Psoas muscle (tissue), 8 donors: ENCODE results near the gene RDH13. TPM values are rescaled to one million over a fixed set of nuclear protein-coding genes. Genes with fewer than 3 reads are reported as not detected.
A peak's percentile ranks its signal among the peaks of the same experiment; 100 is the strongest.

Experiments used
- ATAC-seq, 4 donors: fragments of 200-7000 bp; cut with Tn5 transposase; one replicate each; pipeline ENCODE4 v1.9.1; 2020; ENCODE audit warnings: moderate library complexity in 3 of 4, mild to moderate bottlenecking in 2 of 4
- DNase-seq, 2 donors: peaks; one replicate each; pipeline ENCODE4 v3.0.0-alpha.2; 2020
- H3K27ac ChIP-seq: fragments of 200-600 bp; one replicate; pipeline ENCODE4 v1.8.0; 2022
- H3K27me3 ChIP-seq, 3 donors: fragments of 200-600 bp in 1 of 3; one replicate each; pipeline versions ENCODE4 v1.6.1 to v1.8.0; 2013 to 2022; ENCODE audit warnings: low read length in 2 of 3, mild to moderate bottlenecking in 2 of 3, moderate library complexity in 1 of 3; ENCODE audit not compliant: insufficient read depth in 3 of 3
- H3K36me3 ChIP-seq, 2 donors: fragments of 200-600 bp in 1 of 2; one replicate each; pipeline versions ENCODE4 v1.6.1 to v1.8.0; 2013 to 2022; ENCODE audit warnings: low read depth in 1 of 2, mild to moderate bottlenecking in 1 of 2, moderate library complexity in 1 of 2; ENCODE audit not compliant: insufficient read depth in 1 of 2
- H3K4me1 ChIP-seq: fragments of 200-600 bp; one replicate; pipeline ENCODE4 v1.8.0; 2022
- H3K4me3 ChIP-seq: fragments of 200-600 bp; one replicate; pipeline ENCODE4 v1.8.0; 2022; ENCODE audit warnings: mild to moderate bottlenecking
- H3K9me3 ChIP-seq: fragments of 200-600 bp; one replicate; pipeline ENCODE4 v1.8.0; 2022
- WGBS, 3 donors: extraction: QIAGEN DNeasy Blood & Tissue Kit; methylation state at CpG; one replicate each; pipeline versions ENCODE4 v1.1.6 to v1.1.7; 2013; 5-methylcytosine and 5-hydroxymethylcytosine counted together
- intact Hi-C, 2 donors: fragments of 100-400 bp; cut with DNase I; formaldehyde crosslinking; loops; one replicate each; pipeline versions ENCODE4 v1.11.0 to v1.14.2; 2022
- polyA plus RNA-seq, 3 donors: library from polyadenylated mRNA; stranded (reverse); fragments of 200-250 nt; gene quantifications; one replicate each; pipeline ENCODE4 v1.2.3, GENCODE V29; 2013
- total RNA-seq, 4 donors: library from RNA; stranded (reverse); fragmentation: NEBNext Ultra II Directional in 2 of 4; extraction: Animal tissue kit (Norgen Biotek cat#: 25700) in 2 of 4; gene quantifications; one replicate each; pipeline versions ENCODE4 v1.2.1 to v1.2.4, GENCODE V29; 2021 to 2023
- TF ChIP-seq, protein P1 (sequence below): fragments of 200-600 bp; IDR thresholded peaks from one replicate; pipeline ENCODE4 v1.8.0; 2022; ENCODE audit warnings: antibody characterized with exemption
- donor health status: healthy with polysubstance abuse.
- donor health status: DM: no; HTN: no; CAD: no; lungs with moderate emphysema.
- donor health status: Bipolar disorder and iron deficiency.
- donor health status: healthy.
- donor health status: DM: yes; HTN: yes; CAD: no.
- donor health status: DM: no; HTN: no; CAD: no.
- donor health status: DM: no; HTN: no; CAD: no.
- donor health status: DM: yes; HTN: yes; CAD: no.

Gene RDH13
- total and polyA plus RNA-seq, 7 donors: 4.5 to 18.0 (median 13.1) TPM

DNA sequence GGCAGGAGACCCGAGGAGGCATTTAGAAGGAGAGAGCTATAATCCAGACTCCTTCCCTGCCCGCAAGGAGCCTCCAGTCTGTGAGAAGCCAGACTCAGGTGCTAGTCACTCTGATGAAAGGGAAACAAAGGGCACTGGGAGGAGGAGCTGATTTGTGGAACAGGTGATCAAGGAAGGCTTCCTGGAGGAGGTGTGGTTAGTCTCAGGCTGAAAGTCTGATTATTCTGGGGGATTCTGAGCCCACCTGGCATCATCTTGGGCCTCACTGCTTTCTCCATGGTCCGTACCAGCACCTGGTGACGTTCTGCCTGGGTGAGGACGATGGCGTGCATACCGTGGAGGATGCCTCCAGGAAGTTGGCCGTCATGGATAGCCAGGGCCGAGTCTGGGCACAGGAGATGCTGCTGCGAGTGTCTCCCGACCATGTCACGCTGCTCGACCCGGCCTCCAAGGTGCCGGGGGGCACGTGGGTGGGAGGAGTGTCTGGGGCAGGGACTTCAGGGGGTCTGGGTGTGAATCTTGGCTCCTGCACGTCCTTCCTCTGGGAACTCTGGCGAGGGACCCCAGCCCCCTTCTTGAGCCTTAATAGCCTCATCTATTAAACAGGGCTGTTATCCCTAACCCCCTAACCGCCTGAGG is 16.6 kb upstream of the RDH13 start:
- DNase-seq (no peak), ATAC-seq (no peak)
- Histone ChIP-seq H3K9me3 (no peaks in the 10 kb centered on the region), H3K36me3 (no peaks in the 10 kb centered on the region), H3K4me1 (peaks cover 17% of the 10 kb centered on the region), H3K27me3 (peaks cover 0 to 82% (median 32%) of the 10 kb centered on the region in 3 donors), H3K4me3 (peak overlapping the region; percentile 66), H3K27ac (no peak overlapping the region)
- TF ChIP-seq, protein P1, sequence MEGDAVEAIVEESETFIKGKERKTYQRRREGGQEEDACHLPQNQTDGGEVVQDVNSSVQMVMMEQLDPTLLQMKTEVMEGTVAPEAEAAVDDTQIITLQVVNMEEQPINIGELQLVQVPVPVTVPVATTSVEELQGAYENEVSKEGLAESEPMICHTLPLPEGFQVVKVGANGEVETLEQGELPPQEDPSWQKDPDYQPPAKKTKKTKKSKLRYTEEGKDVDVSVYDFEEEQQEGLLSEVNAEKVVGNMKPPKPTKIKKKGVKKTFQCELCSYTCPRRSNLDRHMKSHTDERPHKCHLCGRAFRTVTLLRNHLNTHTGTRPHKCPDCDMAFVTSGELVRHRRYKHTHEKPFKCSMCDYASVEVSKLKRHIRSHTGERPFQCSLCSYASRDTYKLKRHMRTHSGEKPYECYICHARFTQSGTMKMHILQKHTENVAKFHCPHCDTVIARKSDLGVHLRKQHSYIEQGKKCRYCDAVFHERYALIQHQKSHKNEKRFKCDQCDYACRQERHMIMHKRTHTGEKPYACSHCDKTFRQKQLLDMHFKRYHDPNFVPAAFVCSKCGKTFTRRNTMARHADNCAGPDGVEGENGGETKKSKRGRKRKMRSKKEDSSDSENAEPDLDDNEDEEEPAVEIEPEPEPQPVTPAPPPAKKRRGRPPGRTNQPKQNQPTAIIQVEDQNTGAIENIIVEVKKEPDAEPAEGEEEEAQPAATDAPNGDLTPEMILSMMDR: no peak
- WGBS, 3 donors: 54 to 58% (median 56%) methylated on average over 19 of the region's 19 CpGs
- intact Hi-C loops: no loop called here

DNA sequence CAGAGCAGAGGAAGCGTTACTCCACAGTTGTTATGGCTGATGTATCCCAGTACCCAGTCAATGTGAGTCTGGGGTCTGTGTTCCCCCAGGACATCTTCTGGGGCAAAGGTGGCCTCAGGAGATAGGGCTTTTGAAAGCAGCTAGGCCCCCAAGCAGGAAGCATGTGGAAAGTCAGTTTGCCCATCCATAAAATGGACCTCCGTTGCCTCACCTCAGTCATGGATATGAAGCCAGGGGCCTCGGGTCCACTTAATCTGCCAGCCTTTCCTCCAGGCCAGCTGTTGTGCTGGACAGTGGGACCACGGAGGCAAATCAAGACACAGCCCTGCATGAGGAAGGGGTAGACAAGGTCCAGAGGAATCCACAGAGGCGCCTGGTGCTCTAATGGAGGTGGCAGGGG is 16.0 kb upstream of the RDH13 start:
- H3K36me3 ChIP-seq: no peaks in the 10 kb centered on the region
- intact Hi-C loops: no loop called here
- ATAC-seq (no peak), DNase-seq (no peak)
- peaks cover 0 to 79% (median 35%) of the 10 kb centered on the region in 3 donors for H3K27me3 ChIP-seq
- H3K4me3 ChIP-seq: no peak overlapping the region
- no peak overlapping the region for H3K27ac ChIP-seq
- 39 to 53% (median 50%) methylated on average over 5 of the region's 5 CpGs for WGBS, 3 donors
- peaks cover 17% of the 10 kb centered on the region for H3K4me1 ChIP-seq
- TF ChIP-seq, protein P1: no peak
- no peaks in the 10 kb centered on the region for H3K9me3 ChIP-seq

DNA sequence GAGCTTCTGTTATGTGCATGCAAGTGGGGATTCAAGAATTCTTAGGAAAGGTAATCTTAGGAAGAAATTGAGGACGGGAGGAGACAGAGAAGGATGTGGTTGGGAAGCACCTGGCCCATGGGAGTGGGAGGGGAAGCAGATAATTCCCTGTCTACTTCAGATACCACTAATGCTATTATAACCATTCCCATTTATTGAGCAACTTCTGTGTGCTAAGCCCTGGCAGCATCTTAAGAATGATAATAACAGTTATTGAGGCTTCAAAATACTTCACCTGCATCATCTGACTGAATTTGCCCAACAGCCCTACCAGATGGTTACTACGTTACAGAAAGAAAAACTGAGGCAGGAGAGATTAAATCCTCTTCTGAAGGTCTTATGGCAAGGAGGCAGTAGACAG is 14.2 kb upstream of the RDH13 start:
- Histone ChIP-seq H3K36me3 (no peaks in the 10 kb centered on the region), H3K4me3 (no peak overlapping the region), H3K27ac (no peak overlapping the region), H3K27me3 (peaks cover 0 to 72% (median 25%) of the 10 kb centered on the region in 3 donors), H3K9me3 (no peaks in the 10 kb centered on the region), H3K4me1 (peaks cover 15% of the 10 kb centered on the region)
- 63 to 69% (median 64%) methylated on average over 2 of the region's 2 CpGs for WGBS, 3 donors
- ATAC-seq (no peak), DNase-seq (no peak)
- TF ChIP-seq, protein P1: no peak
- intact Hi-C loops: no loop called here

DNA sequence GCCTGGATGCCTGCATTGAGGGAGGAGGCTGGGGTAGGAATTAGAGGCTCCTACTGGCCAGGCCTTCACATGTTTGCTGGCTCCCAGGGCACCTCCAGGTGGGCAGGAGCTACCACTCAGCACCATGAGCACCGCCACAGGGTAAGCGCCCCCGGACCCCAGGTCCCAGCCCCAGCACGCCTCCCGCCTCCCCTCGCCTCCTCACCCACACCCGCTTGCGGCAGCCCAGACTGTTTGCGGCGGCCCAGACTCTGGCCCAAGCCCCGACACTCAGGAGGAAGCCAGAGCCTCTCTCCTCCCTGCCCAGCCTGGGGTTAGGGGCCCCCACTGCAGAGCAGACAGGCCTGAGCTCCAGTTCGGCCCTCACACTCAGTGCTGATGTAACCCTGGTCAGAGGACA is 13.4 kb upstream of the RDH13 start:
- Histone ChIP-seq H3K4me1 (peaks cover 9% of the 10 kb centered on the region), H3K9me3 (no peaks in the 10 kb centered on the region), H3K27me3 (peaks cover 0 to 71% (median 24%) of the 10 kb centered on the region in 3 donors), H3K27ac (no peak overlapping the region), H3K36me3 (no peaks in the 10 kb centered on the region), H3K4me3 (no peak overlapping the region)
- ATAC-seq (no peak), DNase-seq (no peak)
- WGBS, 3 donors: 67 to 78% (median 76%) methylated on average over 12 of the region's 12 CpGs
- TF ChIP-seq, protein P1: no peak
- intact Hi-C loops: no loop called here
